H1 (cell line): Measurements from ENCODE around the gene LCN6. TPM values are rescaled to one million over a fixed set of nuclear protein-coding genes. Genes with fewer than 3 reads are reported as not detected.

Source experiments
- CBX5 ChIP-seq: fragments of 300-800, 300-1000 bp; sonication (generic); IDR thresholded peaks from 2 replicates; pipeline ENCODE4 v1.7.1; 2016; ENCODE audit warnings: antibody characterized with exemption, low read length, low read depth
- JUND ChIP-seq: IDR thresholded peaks from 2 replicates; pipeline ENCODE4 v1.6.1; 2011; ENCODE audit warnings: mild to moderate bottlenecking, improper control_type of control experiment, low read length
- KDM4A ChIP-seq: IDR thresholded peaks from one replicate; pipeline ENCODE4 v1.7.1; 2012; ENCODE audit warnings: low read depth, mild to moderate bottlenecking, moderate library complexity, low read length, inconsistent platforms; ENCODE audit not compliant: severe bottlenecking
- POLR2A ChIP-seq, 2 experiments: IDR thresholded peaks; 1 replicate in 1 of 2; 2 replicates in 1 of 2; pipeline ENCODE4 v1.6.1; 2011; ENCODE audit warnings: low read depth in 2 of 2, low read length in 2 of 2, mild to moderate bottlenecking in 2 of 2; ENCODE audit errors: control extremely low read depth in 1 of 2
- RNF2 ChIP-seq: fragments of 200-900, 300-1000 bp; sonication (generic); IDR thresholded peaks from 2 replicates; pipeline ENCODE4 v1.7.1; 2016; ENCODE audit warnings: borderline replicate concordance, low read depth, mild to moderate bottlenecking, antibody characterized with exemption, low read length; ENCODE audit not compliant: poor library complexity, severe bottlenecking; ENCODE audit errors: missing control alignments
- TBP ChIP-seq: IDR thresholded peaks from 2 replicates; pipeline ENCODE4 v1.6.1; 2011; ENCODE audit warnings: low read depth, low read length, improper control_type of control experiment
- polyA plus RNA-seq, 7 experiments: library from polyadenylated mRNA; depleted of rRNA in 3 of 7; stranded (reverse) in 5 of 7; unstranded in 2 of 7; fragments of >200 nt in 5 of 7; fragments of 200-250 nt in 2 of 7; gene quantifications; 1 replicate in 5 of 7; 2 replicates in 1 of 7; 4 replicates in 1 of 7; pipeline versions ENCODE4 v1.2.1 to v1.2.3, GENCODE V29; 2011 to 2013; ENCODE audit warnings: missing spikeins in 2 of 7, mixed read lengths in 2 of 7
- total RNA-seq: library from RNA; stranded (reverse); fragmentation: NEBNext Ultra II Directional; extraction: Animal tissue kit (Norgen Biotek cat#: 25700); gene quantifications from 2 replicates; pipeline ENCODE4 v1.2.1, GENCODE V29; 2021

Gene LCN6
- total and polyA plus RNA-seq, 2 of the 8 experiments (the other 6 are each of a cell fraction or from before 2014, with no cell fraction given): not detected

DNA sequence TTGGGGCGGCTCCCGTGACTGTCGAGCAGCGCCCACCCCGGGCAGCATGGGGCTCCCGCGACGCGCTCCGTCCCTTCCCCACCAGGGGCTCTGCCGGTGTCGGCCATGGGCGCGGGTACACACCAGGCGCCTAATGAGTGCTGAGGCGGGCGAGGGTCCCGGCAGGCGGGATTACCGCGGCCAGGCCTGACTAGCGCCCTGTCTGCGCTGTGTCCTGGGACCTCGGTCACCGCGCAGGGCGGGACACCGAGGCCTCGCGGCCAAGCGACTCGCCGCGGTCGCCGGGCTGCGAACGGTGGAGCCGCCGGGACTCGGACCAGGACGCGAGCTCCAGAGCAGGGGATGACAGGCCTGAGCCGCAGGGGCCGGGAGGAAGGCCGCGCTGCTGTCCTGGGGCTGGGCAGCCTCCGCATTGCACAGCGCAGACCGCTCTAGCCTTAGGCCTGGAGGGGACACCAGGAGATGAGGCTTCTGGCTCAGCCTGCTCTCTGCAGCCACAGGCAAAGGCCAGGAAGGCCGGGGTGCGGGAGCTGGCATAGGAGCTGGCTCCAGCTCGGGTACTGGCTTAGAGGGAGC, 19.7 kb downstream of the LCN6 start (continued):
- TF ChIP-seq CBX5 (no peak), KDM4A (peak; percentile 53), POLR2A (IDR thresholded peaks at IDR 0.05; ENCODE audit: control extremely low read depth in 1 of 2, low read depth in 2 of 2, low read length in 2 of 2) (no peak), TBP (peak; percentile 52; the same call in 1 of the 2 replicates), JUND (no peak), RNF2 (no peak)
